Caco-2 (cell line): ENCODE data around the gene UFM1. TPM values are rescaled to one million over a fixed set of nuclear protein-coding genes. Genes with fewer than 3 reads are reported as not detected.

Source experiments
- BruUV-seq: library from RNA; stranded (reverse); fragments of 400-500 nt; replicated peaks from 2 replicates; lab custom pipeline; 2021; lab: Mats Ljungman, UMichigan
- CTCF ChIA-PET: fragments of 300-600 bp; sonication (Branson Sonifier 250); formaldehyde crosslinking; loops from one replicate; lab custom pipeline; 2022; ENCODE audit warnings: antibody characterized with exemption; lab: Charles Lee
- POLR2A ChIA-PET: fragments of 300-600 bp; sonication (Branson Sonifier 250); formaldehyde crosslinking; loops from one replicate; lab custom pipeline; 2022; ENCODE audit warnings: antibody characterized with exemption; lab: Charles Lee
- DNase-seq, 2 experiments: peaks; one replicate each; pipeline versions ENCODE4 v3.0.0 to v3.0.0-alpha.2; 2020 to 2022
- H3K27me3 ChIP-seq: replicated peaks from 2 replicates; pipeline ENCODE4 v1.6.0; 2011; ENCODE audit warnings: low read length; ENCODE audit not compliant: control insufficient read depth, insufficient read depth
- H3K36me3 ChIP-seq: 2 replicates; pipeline ENCODE4 v1.5.1; 2011; ENCODE audit warnings: low read length; ENCODE audit not compliant: control insufficient read depth, insufficient read depth
- H3K4me1 ChIP-seq: fragments of 250-450 bp; sonication (Bioruptor Pico); 2 replicates; pipeline ENCODE4 v1.5.1; 2020; ENCODE audit warnings: mild to moderate bottlenecking
- H3K4me3 ChIP-seq: 2 replicates; pipeline ENCODE4 v1.5.1; 2011; ENCODE audit warnings: low read depth, mild to moderate bottlenecking, control low read depth, low read length
- H3K9me3 ChIP-seq: fragments of 250-450 bp; sonication (Bioruptor Pico); 2 replicates; pipeline ENCODE4 v1.5.1; 2020; ENCODE audit warnings: mild to moderate bottlenecking, moderate library complexity
- H3K27ac Mint-ChIP-seq: one replicate; pipeline ENCODE4 v1.8.0; 2022; ENCODE audit warnings: mixed read lengths; ENCODE audit not compliant: unreplicated experiment
- H3K27me3 Mint-ChIP-seq: one replicate; pipeline ENCODE4 v1.8.0; 2022; ENCODE audit warnings: mixed read lengths; ENCODE audit not compliant: insufficient read depth, unreplicated experiment
- H3K36me3 Mint-ChIP-seq: one replicate; pipeline ENCODE4 v1.8.0; 2022; ENCODE audit warnings: mild to moderate bottlenecking, mixed read lengths; ENCODE audit not compliant: insufficient read depth, unreplicated experiment
- H3K4me1 Mint-ChIP-seq: one replicate; pipeline ENCODE4 v1.8.0; 2022; ENCODE audit warnings: low read depth, mixed read lengths; ENCODE audit not compliant: unreplicated experiment
- H3K4me3 Mint-ChIP-seq: one replicate; pipeline ENCODE4 v1.8.0; 2022; ENCODE audit warnings: mild to moderate bottlenecking, moderate library complexity, mixed read lengths; ENCODE audit not compliant: unreplicated experiment
- H3K9me3 Mint-ChIP-seq: one replicate; pipeline ENCODE4 v1.8.0; 2022; ENCODE audit warnings: mixed read lengths; ENCODE audit not compliant: unreplicated experiment
- intact Hi-C: fragments of 100-400 bp; cut with micrococcal nuclease; formaldehyde crosslinking; loops from one replicate; pipeline ENCODE4 v1.10.0; 2022; ENCODE audit not compliant: unreplicated experiment
- total RNA-seq: library from RNA; stranded (reverse); gene quantifications from 2 replicates; pipeline ENCODE4 v1.2.3, GENCODE V29; 2022
- TF ChIP-seq, protein P1 (sequence below), 2 experiments: fragments of 200-600 bp in 1 of 2; IDR thresholded peaks; 1 replicate in 1 of 2; 2 replicates in 1 of 2; pipeline versions ENCODE4 v1.5.1 to v1.8.0; 2011 to 2022; ENCODE audit warnings: antibody characterized with exemption in 1 of 2, control low read depth in 1 of 2, inconsistent platforms in 1 of 2, low read depth in 1 of 2, low read length in 1 of 2, mild to moderate bottlenecking in 1 of 2, moderate library complexity in 1 of 2; ENCODE audit not compliant: insufficient read depth in 1 of 2, severe bottlenecking in 1 of 2, unreplicated experiment in 1 of 2

The UFM1 gene
- total RNA-seq, 1 experiment from 2014 or later: 106 TPM

DNA sequence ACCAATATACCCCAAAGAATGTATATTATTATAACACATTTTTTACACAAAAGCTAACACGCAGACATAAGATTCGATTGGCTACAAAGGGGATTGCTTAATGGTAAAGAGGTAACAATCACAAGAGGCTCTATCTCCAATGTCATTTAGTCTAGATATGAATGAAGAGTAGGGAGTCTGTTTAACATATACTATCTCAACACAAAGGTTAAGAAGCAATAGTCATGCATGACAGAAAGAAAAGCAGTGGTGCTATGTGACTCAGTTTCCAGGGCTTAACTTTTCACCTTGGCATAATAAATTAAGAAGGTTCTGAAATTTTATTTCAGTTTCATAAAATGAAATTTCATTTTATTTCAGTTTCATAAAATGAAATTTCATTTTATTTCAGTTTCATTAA, 33.3 kb downstream of the UFM1 start:
- DNase-seq: no peak
- intact Hi-C loops: loop anchor here (1.0 kb wide), 1 partner anchor 10 kb away; no protein-coding TSS in a partner anchor
- Histone ChIP-seq H3K9me3 (no peaks in the 10 kb centered on the region), H3K27me3 (no peaks in the 10 kb centered on the region), H3K36me3 (no peaks in the 10 kb centered on the region), H3K4me1 (peaks cover 33% of the 10 kb centered on the region), H3K4me3 (no peak overlapping the region)
- H3K4me1 Mint-ChIP-seq: no peaks in the 10 kb centered on the region
- H3K9me3 Mint-ChIP-seq: peaks cover 9% of the 10 kb centered on the region
- H3K36me3 Mint-ChIP-seq: no peaks in the 10 kb centered on the region
- no peak overlapping the region for H3K27ac Mint-ChIP-seq
- ChIA-PET POLR2A (no interaction called here), CTCF (no interaction called here)
- no peak overlapping the region for H3K4me3 Mint-ChIP-seq
- TF ChIP-seq, protein P1, sequence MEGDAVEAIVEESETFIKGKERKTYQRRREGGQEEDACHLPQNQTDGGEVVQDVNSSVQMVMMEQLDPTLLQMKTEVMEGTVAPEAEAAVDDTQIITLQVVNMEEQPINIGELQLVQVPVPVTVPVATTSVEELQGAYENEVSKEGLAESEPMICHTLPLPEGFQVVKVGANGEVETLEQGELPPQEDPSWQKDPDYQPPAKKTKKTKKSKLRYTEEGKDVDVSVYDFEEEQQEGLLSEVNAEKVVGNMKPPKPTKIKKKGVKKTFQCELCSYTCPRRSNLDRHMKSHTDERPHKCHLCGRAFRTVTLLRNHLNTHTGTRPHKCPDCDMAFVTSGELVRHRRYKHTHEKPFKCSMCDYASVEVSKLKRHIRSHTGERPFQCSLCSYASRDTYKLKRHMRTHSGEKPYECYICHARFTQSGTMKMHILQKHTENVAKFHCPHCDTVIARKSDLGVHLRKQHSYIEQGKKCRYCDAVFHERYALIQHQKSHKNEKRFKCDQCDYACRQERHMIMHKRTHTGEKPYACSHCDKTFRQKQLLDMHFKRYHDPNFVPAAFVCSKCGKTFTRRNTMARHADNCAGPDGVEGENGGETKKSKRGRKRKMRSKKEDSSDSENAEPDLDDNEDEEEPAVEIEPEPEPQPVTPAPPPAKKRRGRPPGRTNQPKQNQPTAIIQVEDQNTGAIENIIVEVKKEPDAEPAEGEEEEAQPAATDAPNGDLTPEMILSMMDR (IDR thresholded peaks at IDR 0.05; ENCODE audit: insufficient read depth in 1 of 2, low read depth in 1 of 2, low read length in 1 of 2, severe bottlenecking in 1 of 2, unreplicated experiment in 1 of 2): no peak
- no peaks in the 10 kb centered on the region for H3K27me3 Mint-ChIP-seq
- BruUV-seq: no TSS peak

DNA sequence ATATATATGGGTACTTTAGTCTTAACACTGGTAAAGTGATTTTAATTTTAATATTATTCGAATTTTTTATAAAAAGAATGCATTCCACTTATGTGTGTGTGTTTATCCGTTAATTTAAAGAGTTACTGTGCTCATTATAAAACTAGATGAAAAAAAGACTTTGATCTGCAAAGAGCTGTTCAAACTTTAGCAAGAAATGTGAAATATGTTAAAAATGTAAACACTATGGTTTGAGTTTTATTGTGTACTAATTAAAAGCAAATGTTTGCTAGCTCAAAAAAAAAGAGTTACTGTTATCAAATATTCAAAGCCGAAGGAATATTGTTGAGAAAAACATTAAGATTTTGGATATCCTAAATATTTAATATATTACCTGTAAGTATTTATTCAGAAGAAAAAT, 34.5 kb downstream of the UFM1 start:
- POLR2A ChIA-PET: interaction anchor here (0.9 kb wide), 1 partner anchor 35 kb away, joined by 8 read pairs; no protein-coding TSS in a partner anchor
- no peaks in the 10 kb centered on the region for H3K4me1 Mint-ChIP-seq
- H3K27ac Mint-ChIP-seq: no peak overlapping the region
- Histone ChIP-seq H3K36me3 (no peaks in the 10 kb centered on the region), H3K4me3 (no peak overlapping the region), H3K4me1 (peaks cover 33% of the 10 kb centered on the region), H3K9me3 (no peaks in the 10 kb centered on the region), H3K27me3 (no peaks in the 10 kb centered on the region)
- no peak overlapping the region for H3K4me3 Mint-ChIP-seq
- CTCF ChIA-PET: no interaction called here
- no peaks in the 10 kb centered on the region for H3K27me3 Mint-ChIP-seq
- no TSS peak for BruUV-seq
- intact Hi-C loops: no loop called here
- peaks cover 4% of the 10 kb centered on the region for H3K36me3 Mint-ChIP-seq
- H3K9me3 Mint-ChIP-seq: peaks cover 9% of the 10 kb centered on the region
- DNase-seq: no peak
- TF ChIP-seq, protein P1 (IDR thresholded peaks at IDR 0.05; ENCODE audit: insufficient read depth in 1 of 2, low read depth in 1 of 2, low read length in 1 of 2, severe bottlenecking in 1 of 2, unreplicated experiment in 1 of 2): no peak

DNA sequence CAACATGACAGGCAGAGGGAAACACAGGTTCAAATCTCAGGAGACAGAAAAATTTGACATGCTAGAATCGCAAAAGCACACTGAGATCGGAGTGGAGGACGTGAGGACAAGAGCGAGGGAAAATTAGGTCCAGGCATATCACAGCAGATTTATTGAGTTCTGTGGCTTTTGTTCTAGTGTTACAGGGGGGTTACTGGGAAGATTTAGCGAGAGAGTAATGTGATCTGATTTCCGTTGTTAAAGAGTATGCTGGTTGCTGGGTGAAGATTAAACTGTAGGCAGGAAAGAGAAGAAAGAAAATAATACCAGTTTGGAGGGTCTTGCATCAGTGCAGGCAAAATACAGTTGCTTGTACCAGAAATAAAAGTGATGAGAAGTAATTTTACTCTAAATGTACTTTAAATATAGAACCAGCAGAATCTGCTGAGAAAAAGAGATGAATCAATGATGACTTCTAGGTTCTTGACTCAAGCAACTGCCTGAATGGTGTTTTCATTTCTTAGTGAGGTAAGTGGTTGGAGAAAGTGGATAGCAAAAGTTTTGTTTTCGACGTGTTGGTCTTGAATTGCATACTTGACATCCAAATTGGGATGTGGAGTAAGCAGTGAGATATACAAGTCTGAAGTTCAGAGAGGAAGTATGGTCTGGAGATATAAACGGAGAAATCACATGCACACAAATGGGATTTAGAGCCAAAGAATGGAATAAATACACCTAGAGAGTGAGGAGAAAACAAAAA, 35.7 kb downstream of the UFM1 start:
- BruUV-seq: no TSS peak
- H3K9me3 ChIP-seq: no peaks in the 10 kb centered on the region
- TF ChIP-seq, protein P1 (IDR thresholded peaks at IDR 0.05; ENCODE audit: insufficient read depth in 1 of 2, low read depth in 1 of 2, low read length in 1 of 2, severe bottlenecking in 1 of 2, unreplicated experiment in 1 of 2): no peak
- peaks cover 4% of the 10 kb centered on the region for H3K4me1 Mint-ChIP-seq
- DNase-seq: no peak
- no peaks in the 10 kb centered on the region for H3K27me3 Mint-ChIP-seq
- ChIA-PET POLR2A (no interaction called here), CTCF (no interaction called here)
- intact Hi-C loops: no loop called here
- no peak overlapping the region for H3K4me3 ChIP-seq
- peaks cover 4% of the 10 kb centered on the region for H3K36me3 Mint-ChIP-seq
- no peak overlapping the region for H3K27ac Mint-ChIP-seq
- peaks cover 33% of the 10 kb centered on the region for H3K4me1 ChIP-seq
- H3K4me3 Mint-ChIP-seq: no peak overlapping the region
- H3K27me3 ChIP-seq: no peaks in the 10 kb centered on the region
- no peaks in the 10 kb centered on the region for H3K36me3 ChIP-seq
- peaks cover 9% of the 10 kb centered on the region for H3K9me3 Mint-ChIP-seq
